ENCODE data around the gene CSRP1.

- TF ChIP-seq CTCF (IDR thresholded peaks at IDR 0.05 in 2 of 3, conservative IDR thresholded peaks at IDR 0.05 in 1 of 3; ENCODE audit: insufficient read depth in 2 of 3, low read depth in 1 of 3, low read length in 3 of 3) (no peak), RBM15 (IDR thresholded peaks at IDR 0.05; ENCODE audit: insufficient read depth, low read length) (no peak), GTF2F1 (IDR thresholded peaks at IDR 0.05; ENCODE audit: low read depth, low read length) (no peak), TAF1 (IDR thresholded peaks at IDR 0.05; ENCODE audit: control insufficient read depth, extremely low read depth, insufficient read depth, low read length, severe bottlenecking) (no peak), SETDB1 (IDR thresholded peaks at IDR 0.05; ENCODE audit: low read length) (no peak), MED1 (CRISPR knock-in tag; IDR thresholded peaks at IDR 0.05; ENCODE audit: borderline replicate concordance) (no peak), KDM4B (IDR thresholded peaks at IDR 0.05; ENCODE audit: borderline replicate concordance in 2 of 2, low read depth in 1 of 2) (no peak), UBTF (IDR thresholded peaks at IDR 0.05; ENCODE audit: borderline replicate concordance in 1 of 2, low read depth in 2 of 2, low read length in 2 of 2) (no peak), SREBF2 (CRISPR knock-in tag; IDR thresholded peaks at IDR 0.05) (no peak), RAD21 (CRISPR knock-in tag; conservative IDR thresholded peaks at IDR 0.05 in 1 of 2, IDR thresholded peaks at IDR 0.05 in 1 of 2) (no peak), CBFB (CRISPR knock-in tag; IDR thresholded peaks at IDR 0.05) (no peak), TARDBP (IDR thresholded peaks at IDR 0.05) (no peak)
These were observed 24.9 kb upstream of the CSRP1 start for GRCh38 chr1:201531551-201532425.
